Fibroblast of peridontal ligament (primary cell): Measurements from ENCODE around the gene DCLK1.

Source experiments
- DNase-seq: peaks from one replicate; pipeline ENCODE4 v3.0.0-alpha.2; 2010; ENCODE audit errors: extremely low read depth

The DCLK1 gene

DNA sequence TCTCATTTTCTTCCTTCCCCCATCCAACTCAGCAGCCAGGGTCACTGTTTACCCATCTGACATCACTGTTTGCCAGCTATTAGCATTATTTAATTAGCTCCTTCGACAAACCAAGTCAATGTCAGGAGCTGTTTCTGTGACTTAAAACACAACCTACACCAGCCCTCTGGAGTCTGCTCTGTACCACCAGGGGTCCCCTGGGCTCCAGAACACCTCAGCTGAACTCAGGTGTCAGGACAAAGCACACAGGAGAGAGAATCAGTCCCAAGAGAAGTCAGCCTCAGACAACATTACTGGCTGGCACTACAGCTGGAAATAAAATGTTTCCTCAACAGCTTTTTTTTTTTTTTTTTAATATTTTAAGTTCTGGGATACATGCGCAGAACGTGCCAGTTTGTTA, 45.1 kb downstream of the DCLK1 start:
- DNase-seq, result no peak

DNA sequence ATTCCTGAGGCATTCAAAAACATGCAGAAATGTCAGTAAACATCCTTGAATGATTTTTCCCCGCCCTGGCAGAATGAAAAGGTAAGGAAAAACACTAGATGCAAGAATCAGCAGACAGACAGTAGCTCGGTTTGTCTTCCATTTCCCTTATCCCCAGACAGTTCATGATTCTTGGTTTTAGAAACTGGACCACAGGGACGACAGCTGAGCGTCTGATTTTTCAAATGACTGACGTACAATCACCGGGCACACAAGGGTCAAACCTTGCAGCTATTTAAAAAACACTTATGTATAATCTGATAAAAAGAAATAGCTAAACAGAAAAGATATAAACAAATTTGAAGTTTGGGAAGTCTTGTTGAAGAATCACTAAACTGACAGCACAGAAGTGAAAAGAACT, 47.1 kb downstream of the DCLK1 start:
- DNase-seq, result no peak

DNA sequence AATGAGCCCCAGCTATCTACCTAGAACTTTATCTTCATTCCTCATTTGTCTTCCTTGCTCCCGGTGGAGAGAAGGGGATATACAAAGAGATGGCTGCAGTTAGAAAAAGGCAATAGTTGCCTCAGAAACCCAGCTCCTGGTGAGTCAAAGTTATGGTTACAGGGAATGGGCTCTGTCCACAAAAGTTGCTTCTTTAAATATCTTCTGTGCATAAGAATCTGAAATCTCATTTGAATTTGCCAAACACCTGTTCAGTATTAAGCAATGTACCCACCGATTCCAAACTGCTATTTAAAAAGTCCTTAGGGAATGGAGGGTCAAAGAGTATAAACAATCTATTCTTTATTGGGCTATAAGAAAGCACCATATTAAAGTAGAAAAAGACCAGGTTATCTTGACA, 48.4 kb downstream of the DCLK1 start:
- DNase-seq, result no peak

DNA sequence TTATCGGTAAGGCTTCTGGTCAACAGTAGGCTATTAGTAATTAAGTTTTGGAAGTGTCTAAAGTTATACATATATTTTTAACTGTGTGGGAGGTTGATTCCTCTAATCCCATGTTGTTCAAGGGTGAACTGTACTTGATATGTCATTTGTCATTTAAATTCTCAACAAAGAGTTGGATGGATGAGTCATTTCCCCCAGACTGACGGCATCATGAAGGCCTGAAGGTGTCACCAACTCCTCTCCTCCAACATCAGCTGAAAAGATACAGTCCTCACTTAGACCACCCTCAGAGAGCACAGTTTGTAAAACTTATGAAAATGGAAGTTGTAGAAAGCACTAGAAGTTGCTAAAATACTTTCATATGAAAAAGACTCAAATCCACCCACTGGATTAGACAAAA, 48.8 kb downstream of the DCLK1 start:
- DNase-seq, result no peak

DNA sequence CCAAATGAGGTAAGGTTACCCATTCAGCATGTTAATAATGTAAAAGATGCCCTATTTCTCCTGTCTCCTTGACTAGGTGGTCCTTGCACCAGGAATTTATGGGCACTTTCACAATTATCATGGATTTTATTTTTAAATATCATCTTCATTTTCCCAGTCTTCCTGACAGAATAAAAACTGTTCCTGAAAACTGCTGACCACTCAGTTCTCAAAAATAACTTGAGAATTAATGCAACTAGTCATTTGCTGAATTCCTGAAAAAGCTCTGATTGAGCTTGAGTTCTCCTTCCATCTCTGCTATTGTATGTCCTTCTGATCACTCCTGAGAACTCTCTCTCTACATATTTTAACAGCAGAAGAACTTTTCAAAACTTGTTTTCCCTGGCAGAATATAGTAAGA, 55.0 kb downstream of the DCLK1 start:
- no peak for DNase-seq

DNA sequence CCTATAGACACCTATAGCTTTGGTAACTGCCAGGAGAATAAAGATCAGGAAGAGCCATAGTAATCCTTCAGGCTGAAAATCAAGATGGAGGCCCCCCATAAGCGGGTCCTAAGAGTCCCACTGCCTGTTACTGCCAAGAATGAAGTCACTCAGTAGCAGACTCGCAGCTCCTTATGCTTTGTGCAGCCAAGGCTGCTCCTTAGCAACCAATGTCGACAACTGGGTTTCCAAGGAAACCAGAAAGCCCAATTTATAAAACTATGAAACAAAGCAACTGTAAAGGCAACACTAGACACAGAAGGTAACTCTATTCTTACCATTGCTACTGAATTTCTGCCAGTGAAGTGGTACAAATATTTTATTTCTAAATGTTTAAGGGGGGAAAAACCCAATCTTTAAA, 56.5 kb downstream of the DCLK1 start:
- DNase-seq, result no peak

DNA sequence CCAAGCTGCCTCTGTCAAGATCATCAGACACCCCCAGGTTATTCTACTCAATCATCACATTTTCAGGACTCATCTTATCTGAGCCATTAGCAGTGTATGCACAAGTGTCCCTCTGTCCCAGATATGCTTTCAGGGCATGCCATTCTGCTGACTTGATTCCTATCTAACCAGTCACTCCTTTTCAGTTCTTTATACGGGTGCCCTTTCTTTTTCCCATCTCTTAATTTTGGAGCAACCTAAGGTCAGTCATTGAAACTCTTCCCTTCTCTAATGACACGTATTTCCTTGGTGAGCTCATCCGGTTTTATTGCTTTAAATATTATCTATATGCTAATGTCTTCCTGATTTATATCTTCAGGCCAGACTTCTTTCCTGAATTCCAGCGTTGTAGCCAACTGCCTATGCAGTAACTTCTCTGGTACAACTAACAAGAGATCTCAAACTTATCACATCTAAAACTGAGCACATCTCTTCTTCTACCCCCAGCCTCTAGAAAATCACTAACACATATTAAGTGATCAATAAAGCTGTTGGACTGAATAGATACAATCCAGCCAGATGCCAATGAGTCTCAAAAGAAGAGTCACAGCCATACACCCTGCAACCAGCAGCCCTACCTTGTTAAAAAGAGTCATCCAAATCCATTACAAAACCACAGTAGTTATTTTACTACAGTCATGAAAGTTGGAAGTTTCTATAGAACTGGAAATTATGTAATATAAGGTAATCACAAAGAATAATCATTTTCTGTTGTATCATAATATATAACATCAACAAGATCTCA, 58.8 kb downstream of the DCLK1 start:
- no peak for DNase-seq

DNA sequence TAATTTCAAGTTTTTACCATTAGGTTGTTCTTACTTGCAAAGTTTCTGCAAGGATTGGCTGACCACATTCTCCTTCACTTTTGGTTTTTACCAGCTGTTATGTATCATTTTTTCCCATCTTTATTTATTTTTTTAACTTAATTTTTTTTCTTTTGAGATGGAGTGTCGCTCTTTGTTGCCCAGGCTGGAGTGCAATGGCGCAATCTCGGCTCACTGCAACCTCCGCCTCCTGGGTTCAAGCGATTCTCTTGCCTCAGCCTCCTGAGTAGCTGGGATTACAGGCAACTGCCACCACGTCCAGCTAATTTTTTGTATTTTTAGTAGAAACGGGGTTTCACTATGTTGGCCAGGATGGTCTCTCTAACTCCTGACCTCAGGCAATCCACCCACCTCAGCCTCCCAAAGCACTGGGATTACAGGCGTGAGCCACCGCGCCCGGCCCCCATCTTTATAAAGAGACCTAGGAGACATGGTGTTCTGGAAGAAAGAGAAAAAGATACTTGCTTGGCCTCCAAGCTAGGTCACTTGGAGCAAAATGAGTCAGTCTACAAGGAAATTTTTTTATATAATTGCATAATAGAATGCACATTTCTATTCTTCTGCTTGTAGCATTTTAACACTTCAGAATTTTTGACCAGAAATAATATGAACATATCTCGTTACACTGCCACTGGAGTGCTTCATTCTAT, 60.5 kb downstream of the DCLK1 start:
- peak; percentile 46 for DNase-seq

DNA sequence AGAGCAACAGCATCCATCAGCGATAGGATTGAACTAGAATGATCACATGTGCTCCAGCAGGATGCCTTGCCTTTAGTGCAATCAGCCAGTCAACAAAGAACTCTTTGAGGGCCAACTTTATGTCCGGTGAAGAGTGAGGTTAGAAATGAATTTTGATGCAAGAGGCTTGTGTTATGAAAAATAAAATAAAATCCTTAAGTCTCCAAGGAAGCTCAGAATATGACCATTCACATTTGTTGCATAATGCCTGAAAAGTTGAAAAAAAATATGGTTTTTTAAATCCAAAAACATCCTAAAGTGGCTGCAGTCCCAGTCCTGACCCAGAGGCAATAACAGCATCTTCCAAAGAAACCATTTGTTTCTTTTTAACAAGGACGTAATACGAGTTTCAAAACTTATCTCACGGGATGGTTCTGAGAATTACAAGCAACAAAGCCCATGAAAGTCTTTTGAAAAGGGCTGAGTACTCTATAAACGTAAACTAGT, 61.3 kb downstream of the DCLK1 start:
- peak; percentile 91 for DNase-seq

DNA sequence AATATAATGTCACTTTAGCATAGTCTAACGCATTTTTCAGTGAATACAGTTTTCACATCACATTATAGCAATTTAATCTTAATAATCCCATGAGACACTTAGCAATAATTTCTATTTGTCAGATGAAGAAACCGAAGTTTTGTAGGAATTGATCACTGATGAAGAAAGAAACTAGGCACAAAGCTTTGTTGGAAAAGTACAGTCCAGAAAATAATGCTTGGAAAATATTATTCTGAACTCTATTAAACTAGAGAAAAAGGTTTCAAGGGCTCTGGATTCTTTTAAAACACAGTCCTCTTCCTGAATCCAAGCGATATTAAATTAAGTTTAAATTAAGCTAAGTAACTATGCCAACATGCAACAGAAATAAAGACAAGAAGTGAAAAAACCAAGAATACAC, 62.2 kb downstream of the DCLK1 start:
- no peak for DNase-seq

DNA sequence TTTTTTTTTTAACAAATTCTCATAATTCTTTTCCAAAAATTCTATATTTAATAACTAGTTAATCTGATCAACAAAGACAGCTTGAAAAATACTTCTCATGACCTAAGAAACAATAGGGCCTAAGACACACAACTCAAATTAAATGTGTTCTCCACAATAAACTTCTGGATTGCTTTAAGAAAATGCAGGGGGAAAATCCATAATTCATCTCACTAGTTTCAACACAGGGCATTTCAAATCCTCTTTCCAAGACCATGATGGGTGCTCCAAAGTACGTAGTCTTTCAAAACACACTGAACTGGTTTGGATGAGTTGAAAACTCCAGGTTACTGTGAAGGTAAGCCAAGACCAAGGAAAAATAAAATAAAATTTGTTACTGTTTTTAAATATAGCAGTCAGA, 62.6 kb downstream of the DCLK1 start:
- no peak for DNase-seq

DNA sequence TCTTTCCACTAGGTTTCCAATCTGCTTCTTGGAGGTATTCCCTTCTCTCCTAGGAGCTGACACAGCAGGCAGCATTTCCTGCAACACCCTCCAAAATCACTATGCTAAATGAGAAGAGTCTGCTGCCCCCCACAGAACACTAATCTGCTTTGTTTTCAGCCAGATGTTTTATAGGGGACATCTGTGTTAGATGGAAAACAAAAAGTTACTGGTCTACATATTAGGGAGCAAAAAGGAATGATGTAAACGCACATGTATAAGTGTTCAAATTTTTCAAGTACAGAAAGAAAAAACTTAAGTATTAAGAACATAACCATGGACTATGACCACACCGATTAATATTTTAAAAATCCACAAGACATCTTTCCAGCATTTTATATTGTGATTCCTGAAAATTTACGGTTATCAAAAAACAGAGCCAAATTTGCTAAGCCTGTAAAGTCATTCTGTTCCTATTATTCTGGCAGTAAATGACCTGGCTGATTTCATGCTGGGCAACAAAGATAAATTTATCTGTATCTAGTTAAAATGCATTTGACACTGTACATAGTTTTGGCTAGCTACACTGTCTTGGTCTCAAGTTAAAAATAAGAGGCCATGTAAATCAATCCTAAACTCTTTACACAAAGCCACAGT, 63.3 kb downstream of the DCLK1 start:
- peak; percentile 3 for DNase-seq

DNA sequence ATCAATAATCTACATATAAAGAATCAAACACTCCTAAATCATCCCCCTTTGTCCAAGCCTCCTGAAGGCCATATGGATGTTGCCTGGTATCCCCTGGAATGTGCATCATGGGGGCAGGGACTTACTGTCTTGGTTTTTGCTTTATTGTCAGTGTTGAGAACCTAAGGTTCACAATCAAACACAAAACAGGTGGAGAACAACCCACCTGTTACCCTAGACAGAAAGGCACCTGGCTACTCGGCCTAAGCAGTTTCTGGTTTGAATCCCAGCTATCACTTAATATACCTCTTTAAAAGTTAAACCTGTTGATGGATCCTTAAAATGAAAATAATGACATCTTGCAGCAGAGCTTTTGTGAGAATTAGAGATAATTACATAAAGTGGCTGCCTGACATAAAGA, 68.9 kb downstream of the DCLK1 start:
- DNase-seq, result no peak

DNA sequence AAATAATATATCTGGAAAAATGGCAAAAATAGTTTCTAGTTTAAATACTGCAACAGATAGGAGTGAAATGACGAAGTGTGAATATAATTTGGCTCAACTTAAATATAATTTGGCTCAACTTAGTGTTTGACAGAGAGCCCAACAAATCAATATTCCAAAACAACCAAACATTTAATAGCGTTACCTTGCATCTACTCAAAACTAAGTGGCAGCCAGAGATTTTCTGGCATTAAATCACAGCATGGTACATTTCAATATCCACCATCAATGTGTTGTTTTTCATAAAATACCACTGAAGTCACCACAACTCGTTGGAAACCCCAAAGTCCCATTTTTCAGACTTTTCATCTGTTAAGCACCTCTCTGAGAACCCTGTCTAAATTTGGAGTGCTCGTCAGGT, 69.6 kb downstream of the DCLK1 start:
- no peak for DNase-seq

DNA sequence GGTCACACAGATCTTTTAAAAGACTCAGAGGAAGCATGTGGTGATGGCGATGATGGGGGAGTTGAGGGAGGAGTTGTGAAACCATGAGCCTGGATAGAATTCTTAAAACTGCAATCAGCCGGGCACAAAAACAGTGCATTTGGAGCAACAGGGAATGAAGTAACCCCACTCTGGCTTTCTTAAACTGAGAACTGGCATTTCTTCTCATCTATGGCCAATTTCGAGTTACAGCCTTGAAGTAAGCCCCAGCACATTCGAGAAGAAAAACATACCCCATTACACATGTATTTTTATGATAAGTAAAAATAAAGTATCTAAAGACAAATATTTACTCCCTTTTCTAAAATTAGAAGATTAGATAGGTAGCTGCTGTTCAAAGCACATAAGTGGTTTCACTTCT, 70.1 kb downstream of the DCLK1 start:
- DNase-seq, result no peak

DNA sequence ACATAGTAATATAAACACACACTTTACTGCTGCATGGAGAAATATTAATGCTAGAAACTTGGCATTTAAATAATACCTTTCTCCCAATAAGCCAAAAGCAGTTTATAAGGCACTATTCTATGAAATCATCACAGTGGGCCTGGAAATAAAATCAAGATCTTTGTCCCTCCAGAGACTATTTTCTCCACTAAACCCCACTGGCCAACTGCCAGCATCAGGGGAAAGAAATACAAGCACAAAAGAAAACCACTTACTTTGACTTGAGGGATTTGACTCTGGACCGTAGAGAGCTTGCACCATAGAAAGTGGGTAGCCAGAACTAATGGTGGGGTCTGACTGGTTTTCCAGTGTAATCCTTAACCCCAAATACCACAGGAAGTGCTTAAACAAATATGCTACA, 71.9 kb downstream of the DCLK1 start:
- DNase-seq, result peak; percentile 4

DNA sequence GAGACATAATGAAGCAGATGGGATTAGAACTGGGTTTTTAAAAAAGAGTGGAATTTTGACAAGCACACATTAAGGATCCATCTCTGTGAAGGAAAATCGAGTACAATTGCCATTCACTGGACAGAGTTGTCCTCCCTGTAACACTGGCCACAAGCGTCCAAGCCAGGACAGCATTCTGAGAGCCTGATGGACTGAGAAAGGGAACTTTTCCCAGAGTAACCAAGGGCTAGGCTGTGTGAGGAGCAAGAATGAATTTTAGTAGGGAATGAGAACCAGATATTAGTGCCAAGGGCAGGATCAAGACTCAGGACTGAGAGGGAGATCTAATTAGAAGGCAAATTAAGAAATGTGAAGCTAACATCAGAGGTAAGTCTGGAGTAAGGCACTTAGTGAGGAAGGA, 73.1 kb downstream of the DCLK1 start:
- DNase-seq, result no peak

DNA sequence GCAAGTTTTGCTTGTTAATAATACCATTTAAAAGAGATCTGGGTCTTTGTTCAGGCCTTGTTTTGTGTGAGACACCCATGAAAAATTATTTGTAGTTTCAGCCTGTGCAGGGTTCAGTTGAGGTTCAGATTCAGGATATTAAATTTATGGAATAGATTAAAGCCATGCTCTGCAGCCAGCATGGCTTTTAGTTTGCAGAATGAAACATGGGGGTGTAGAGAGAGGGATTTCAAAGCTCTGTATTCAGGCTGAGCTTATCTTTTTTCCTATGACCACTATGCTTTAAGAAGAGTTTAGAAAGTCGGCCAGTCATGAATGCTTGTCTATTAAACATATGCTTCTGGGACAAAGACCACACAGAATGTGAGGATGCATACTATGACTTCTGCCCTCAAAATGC, 73.6 kb downstream of the DCLK1 start:
- no peak for DNase-seq

DNA sequence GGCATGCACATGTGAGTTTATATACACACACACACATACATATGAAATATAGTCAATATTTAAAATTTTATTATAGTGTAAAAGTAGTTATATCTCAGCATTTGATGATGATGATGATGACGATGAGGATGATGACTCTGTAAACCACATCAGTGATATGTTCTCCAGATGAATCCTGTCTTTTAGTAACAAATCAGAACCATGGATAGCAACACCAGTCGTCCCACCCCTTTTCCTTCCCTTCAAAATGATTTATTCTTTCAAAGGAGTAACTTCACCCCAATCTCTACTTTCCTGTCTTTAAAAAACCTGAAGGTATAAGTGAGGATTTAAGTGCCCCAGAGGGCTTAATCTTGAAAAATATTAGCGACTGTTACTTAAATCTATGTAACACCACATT, 74.1 kb downstream of the DCLK1 start:
- peak; percentile 12 for DNase-seq

DNA sequence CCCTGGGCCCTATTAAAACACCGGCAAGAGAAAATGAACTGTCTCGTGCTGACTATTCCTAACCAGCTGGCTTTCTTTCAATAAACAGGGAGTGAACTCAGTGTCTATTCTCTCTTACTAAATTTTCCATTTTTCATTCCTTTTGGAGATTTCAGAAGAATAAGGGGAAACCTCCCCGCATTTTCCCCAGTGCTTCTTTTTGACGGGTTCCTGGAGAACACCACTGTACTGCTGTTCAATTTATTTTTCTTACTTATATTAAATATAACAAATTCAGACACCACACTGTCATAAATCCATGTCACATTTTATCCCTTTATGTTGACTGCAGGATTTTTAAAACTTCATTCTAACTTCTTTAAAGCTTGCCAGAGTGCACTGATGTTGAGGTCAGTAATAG, 75.8 kb downstream of the DCLK1 start:
- DNase-seq, result no peak

DNA sequence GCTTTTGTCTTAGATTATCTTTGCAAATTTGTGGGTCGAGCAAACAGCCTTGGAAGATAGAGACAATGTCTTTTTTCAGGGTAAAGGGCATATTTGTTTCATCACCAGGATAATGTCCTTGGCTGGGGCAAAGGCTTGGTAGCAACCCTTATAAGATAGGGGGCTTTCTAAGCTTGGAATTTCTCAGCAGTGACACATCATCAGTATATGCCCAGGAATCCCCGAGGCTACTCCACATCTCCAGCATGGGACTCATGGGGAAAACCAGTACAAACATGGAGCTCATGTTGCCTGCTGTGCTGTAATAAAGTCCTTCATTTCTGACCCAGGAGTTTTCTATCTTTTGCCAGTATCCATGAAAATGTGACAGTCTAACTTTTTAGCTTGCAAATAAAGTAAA, 77.1 kb downstream of the DCLK1 start:
- DNase-seq, result no peak

DNA sequence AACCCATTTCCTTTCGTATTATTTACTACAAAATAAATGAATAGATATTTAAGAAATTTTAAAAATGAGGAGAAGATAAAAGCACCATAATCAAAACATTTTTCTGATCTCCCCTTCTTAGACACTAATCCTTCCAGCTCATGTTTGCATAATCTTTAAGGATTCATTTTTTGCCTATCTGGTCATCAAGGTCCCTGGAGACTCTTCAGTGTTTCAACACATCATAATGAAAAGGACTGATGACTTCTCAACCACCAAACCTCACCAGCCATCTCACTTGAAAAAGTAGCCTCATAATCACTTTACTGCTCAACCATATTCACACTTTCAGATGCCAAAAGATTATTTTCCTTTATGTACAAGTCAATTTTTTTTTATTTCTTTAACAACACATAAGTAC, 80.1 kb downstream of the DCLK1 start:
- peak; percentile 45 for DNase-seq

DNA sequence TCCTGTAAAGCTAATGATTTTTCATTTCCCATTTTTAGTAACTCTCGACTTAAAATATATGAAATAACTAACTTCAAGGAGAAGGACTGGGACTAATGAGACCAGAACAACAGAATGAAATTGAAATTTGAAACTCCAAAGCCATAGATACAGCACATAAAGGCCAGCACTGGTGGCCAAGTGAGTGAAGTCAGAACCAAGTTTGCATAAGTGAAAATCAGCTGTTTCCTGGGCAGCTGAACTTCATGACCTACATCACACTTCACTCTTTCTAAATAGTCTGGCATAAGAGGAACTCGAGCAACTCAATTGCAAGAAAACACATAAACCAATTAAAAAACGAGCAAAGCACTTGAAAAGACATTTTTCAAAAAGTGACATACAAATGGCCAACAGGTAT, 84.5 kb downstream of the DCLK1 start:
- DNase-seq, result no peak
